Sigmoid colon (tissue), 7 donors: ENCODE measurements around the gene CCDC154. TPM values are rescaled to one million over a fixed set of nuclear protein-coding genes. Genes with fewer than 3 reads are reported as not detected.

Experiments used
- DNase-seq: peaks from one replicate; pipeline ENCODE4 v3.0.0-alpha.2; 2019
- H3K27ac ChIP-seq, 4 donors: fragments of 200-600 bp; sonication (generic); one replicate each; pipeline ENCODE4 v1.5.1; 2016 to 2019; ENCODE audit warnings: mild to moderate bottlenecking in 1 of 4
- H3K27me3 ChIP-seq, 3 donors: fragments of 200-600 bp; sonication (generic); one replicate each; pipeline ENCODE4 v1.5.1; 2019; ENCODE audit warnings: mild to moderate bottlenecking in 1 of 3
- H3K36me3 ChIP-seq, 4 donors: fragments of 200-600 bp; sonication (generic); one replicate each; pipeline ENCODE4 v1.5.1; 2016 to 2019
- H3K4me1 ChIP-seq, 4 donors: fragments of 200-600 bp; sonication (generic); one replicate each; pipeline ENCODE4 v1.5.1; 2017 to 2019
- H3K4me3 ChIP-seq, 4 donors: fragments of 200-600 bp; sonication (generic); one replicate each; pipeline ENCODE4 v1.5.1; 2017 to 2019; ENCODE audit warnings: mild to moderate bottlenecking in 2 of 4, moderate library complexity in 1 of 4
- H3K9me3 ChIP-seq, 4 donors: fragments of 200-600 bp in 3 of 4; sonication (generic) in 3 of 4; one replicate each; pipeline versions ENCODE4 v1.5.1 to v1.6.1; 2013 to 2019
- CTCF ChIP-seq, 4 experiments: fragments of 450-650 bp in 3 of 4; fragments of 200-600 bp in 1 of 4; IDR thresholded peaks; one replicate each; pipeline ENCODE4 v1.5.1; 2016 to 2019; ENCODE audit warnings: antibody characterized with exemption in 4 of 4, mild to moderate bottlenecking in 3 of 4, moderate library complexity in 2 of 4
- EP300 ChIP-seq, 4 donors: sonication (generic); formaldehyde crosslinking; IDR thresholded peaks; one replicate each; pipeline ENCODE4 v1.6.1; 2017; ENCODE audit warnings: antibody characterized with exemption in 4 of 4
- POLR2A ChIP-seq, 2 donors: fragments of 450-650 bp; IDR thresholded peaks; one replicate each; pipeline ENCODE4 v1.6.1; 2016; ENCODE audit warnings: antibody characterized with exemption in 2 of 2, mild to moderate bottlenecking in 2 of 2, moderate library complexity in 2 of 2
- POLR2AphosphoS5 ChIP-seq, 4 donors: sonication (generic); formaldehyde crosslinking; IDR thresholded peaks; one replicate each; pipeline ENCODE4 v1.6.1; 2017; ENCODE audit warnings: antibody characterized with exemption in 4 of 4
- WGBS, 2 donors: extraction: QIAGEN DNeasy Blood & Tissue Kit; methylation state at CpG; one replicate each; pipeline ENCODE4 v1.1.7; 2013; 5-methylcytosine and 5-hydroxymethylcytosine counted together
- intact Hi-C: fragments of 100-400 bp; cut with DNase I; formaldehyde crosslinking; loops from one replicate; pipeline ENCODE4 v1.15.1; 2023
- polyA plus RNA-seq, 3 donors: library from polyadenylated mRNA; stranded (reverse); fragments of 200-250 nt; gene quantifications; one replicate each; pipeline ENCODE4 v1.2.3, GENCODE V29; 2013
- total RNA-seq, 4 donors: library from RNA; depleted of rRNA; stranded (reverse); fragments of >200 nt; gene quantifications; one replicate each; pipeline ENCODE4 v1.1.0, GENCODE V29; 2016
- donor health status: healthy with polysubstance abuse.
- donor health status: Bipolar disorder and iron deficiency.
- donor health status: healthy.

CCDC154 gene
- total and polyA plus RNA-seq, 7 donors: 0.55 to 1.4 TPM; not detected in 5

GRCh38 chr16:1474796-1475551 is 30.6 kb upstream of the CCDC154 start, which contains the start of gene CLCN7:
CLCN7 (minus strand) TSS chr16:1475028; CDS start chr16:1474974, 54 bp downstream.
- no peaks in the 10 kb centered on the region for H3K9me3 ChIP-seq
- no peaks in the 10 kb centered on the region for H3K27me3 ChIP-seq
- peak within 1 kb of the TSS; percentile 86 to 94 (median 92) for H3K27ac ChIP-seq
- H3K36me3 ChIP-seq: no peaks in the 10 kb centered on the region
- intact Hi-C loops: loop anchor here (1.0 kb wide), 1 partner anchor 57 kb away; no protein-coding TSS in a partner anchor
- DNase-seq: peak; percentile 96
- H3K4me3 ChIP-seq: peak within 1 kb of the TSS; percentile 60 to 92 (median 84)
- TF ChIP-seq POLR2AphosphoS5 (IDR thresholded peaks at IDR 0.05) (peak; percentile 67 to 97 (median 93)), POLR2A (IDR thresholded peaks at IDR 0.05) (peak; percentile 52 to 89), EP300 (IDR thresholded peaks at IDR 0.05) (peak in 2 of 4 donors; percentile 37 to 72), CTCF (IDR thresholded peaks at IDR 0.05) (no peak)
- whole genome bisulfite sequencing, 2 donors: 0% methylated on average over 99 of the region's 99 CpGs
- peaks cover 0 to 42% (median 34%) of the 10 kb centered on the region in 4 donors for H3K4me1 ChIP-seq

- H3K27ac ChIP-seq: peak overlapping the region; percentile 86 to 94 (median 92)
Measured at GRCh38 chr16:1474082-1474795, 29.9 kb upstream of the CCDC154 start.

GRCh38 chr16:1472974-1473373 is 28.6 kb upstream of the CCDC154 start:
- intact Hi-C loops: no loop called here
- no peak for DNase-seq
- TF ChIP-seq CTCF (IDR thresholded peaks at IDR 0.05) (no peak), POLR2A (IDR thresholded peaks at IDR 0.05) (no peak), EP300 (IDR thresholded peaks at IDR 0.05) (no peak), POLR2AphosphoS5 (IDR thresholded peaks at IDR 0.05) (no peak)
- Histone ChIP-seq H3K27me3 (no peaks in the 10 kb centered on the region), H3K4me3 (no peak overlapping the region), H3K27ac (no peak overlapping the region), H3K36me3 (no peaks in the 10 kb centered on the region), H3K4me1 (peaks cover 0 to 42% (median 34%) of the 10 kb centered on the region in 4 donors), H3K9me3 (no peaks in the 10 kb centered on the region)
- WGBS, 2 donors: 74 to 82% methylated on average over 3 of the region's 3 CpGs

More at GRCh38 chr16:1474082-1474795, 29.9 kb upstream of the CCDC154 start:
- intact Hi-C loops: no loop called here
- H3K4me1 ChIP-seq: peaks cover 0 to 42% (median 34%) of the 10 kb centered on the region in 4 donors
- H3K9me3 ChIP-seq: no peaks in the 10 kb centered on the region
- TF ChIP-seq POLR2A (IDR thresholded peaks at IDR 0.05): no peak
- no peak for TF ChIP-seq POLR2AphosphoS5 (IDR thresholded peaks at IDR 0.05)
- TF ChIP-seq CTCF (IDR thresholded peaks at IDR 0.05): no peak
- no peak for TF ChIP-seq EP300 (IDR thresholded peaks at IDR 0.05)
- H3K27me3 ChIP-seq: no peaks in the 10 kb centered on the region
- no peaks in the 10 kb centered on the region for H3K36me3 ChIP-seq
- no peak for DNase-seq
- peak overlapping the region; percentile 60 to 92 (median 84) for H3K4me3 ChIP-seq
- WGBS, 2 donors: 10 to 11% methylated on average over 57 of the region's 57 CpGs

- H3K4me3 ChIP-seq: no peak overlapping the region
- H3K27ac ChIP-seq: peak overlapping the region in 1 of 4 donors; percentile 10
- H3K36me3 ChIP-seq: no peaks in the 10 kb centered on the region
- intact Hi-C loops: no loop called here
- no peaks in the 10 kb centered on the region for H3K9me3 ChIP-seq
- peaks cover 0 to 42% (median 34%) of the 10 kb centered on the region in 4 donors for H3K4me1 ChIP-seq
- H3K27me3 ChIP-seq: no peaks in the 10 kb centered on the region
- 71 to 89% methylated on average over 26 of the region's 26 CpGs for WGBS, 2 donors
- no peak for TF ChIP-seq POLR2A (IDR thresholded peaks at IDR 0.05)
- TF ChIP-seq EP300 (IDR thresholded peaks at IDR 0.05): no peak
- TF ChIP-seq CTCF (IDR thresholded peaks at IDR 0.05): no peak
- no peak for DNase-seq
Measured at GRCh38 chr16:1471569-1472194, 27.3 kb upstream of the CCDC154 start.
